HFF-Myc (cell line): ENCODE data around the gene HSPG2.

Experiments used
- DNase-seq: peaks from one replicate; pipeline ENCODE4 v3.0.0-alpha.2; 2011; ENCODE audit warnings: low read depth; ENCODE audit errors: extremely low read depth
- H3K4me3 ChIP-seq: replicated peaks from 2 replicates; pipeline ENCODE4 v1.5.1; 2011; ENCODE audit warnings: low read depth, mild to moderate bottlenecking, control low read depth, low read length
- CTCF ChIP-seq: IDR thresholded peaks from 2 replicates; pipeline ENCODE4 v1.5.1; 2012; ENCODE audit warnings: mild to moderate bottlenecking, low read depth, low read length, control low read depth; ENCODE audit errors: missing control alignments

HSPG2 gene

GRCh38 chr1:21853131-21853427 is 84.0 kb downstream of the HSPG2 start:
- TF ChIP-seq CTCF = no peak
- no peak overlapping the region for H3K4me3 ChIP-seq
- no peak for DNase-seq

- DNase-seq = no peak
- no peak overlapping the region for H3K4me3 ChIP-seq
- TF ChIP-seq CTCF = no peak
Observed at GRCh38 chr1:21852282-21853130, 84.6 kb downstream of the HSPG2 start.

GRCh38 chr1:21851430-21852250 is 85.5 kb downstream of the HSPG2 start:
- TF ChIP-seq CTCF = no peak
- H3K4me3 ChIP-seq = no peak overlapping the region
- DNase-seq = no peak

- TF ChIP-seq CTCF = no peak
- H3K4me3 ChIP-seq = no peak overlapping the region
- DNase-seq = no peak
Observed at GRCh38 chr1:21849909-21850576, 87.1 kb downstream of the HSPG2 start.

GRCh38 chr1:21848524-21849174 is 88.5 kb downstream of the HSPG2 start:
- TF ChIP-seq CTCF = no peak
- no peak overlapping the region for H3K4me3 ChIP-seq
- no peak for DNase-seq
